ENCODE results near the gene STT3A.

STT3A gene

GRCh38 chr11:125667151-125667550 is 74.5 kb downstream of the STT3A start:
- H4K20me1 ChIP-seq (ENCODE audit: insufficient read depth, low read length), result no peaks in the 10 kb centered on the region

GRCh38 chr11:125670172-125670571 is 77.5 kb downstream of the STT3A start:
- peaks cover 18% of the 10 kb centered on the region for H3K79me2 ChIP-seq (ENCODE audit: low read length)
- no peaks in the 10 kb centered on the region for H3K9me2 ChIP-seq (replicated peaks; ENCODE audit: insufficient read depth, low read length)
- H3K36me3 ChIP-seq (replicated peaks; ENCODE audit: insufficient read depth, low read length), result no peaks in the 10 kb centered on the region
- TF ChIP-seq EZH2phosphoT487 (IDR thresholded peaks at IDR 0.05; ENCODE audit: low read length) (no peak), CTCF (IDR thresholded peaks at IDR 0.05; ENCODE audit: low read length) (no peak), EZH2 (optimal IDR thresholded peaks at IDR 0.05; ENCODE audit: low read depth, low read length) (no peak)
- no peak overlapping the region for H3K27ac ChIP-seq (ENCODE audit: low read length)
- H3K9me3 ChIP-seq (replicated peaks; ENCODE audit: insufficient read depth, low read length), result no peaks in the 10 kb centered on the region
- no peak overlapping the region for H3K4me3 ChIP-seq (ENCODE audit: low read length)
- DNase-seq, result no peak
- no peaks in the 10 kb centered on the region for H3K4me1 ChIP-seq (ENCODE audit: low read length)
- no peak overlapping the region for H2AFZ ChIP-seq (ENCODE audit: low read length)
- H4K20me1 ChIP-seq (ENCODE audit: insufficient read depth, low read length), result no peaks in the 10 kb centered on the region
- H3K27me3 ChIP-seq (replicated peaks; ENCODE audit: insufficient read depth, low read length), result no peaks in the 10 kb centered on the region
- no peak overlapping the region for H3K9ac ChIP-seq (ENCODE audit: low read length)
- H3K4me2 ChIP-seq (ENCODE audit: low read depth, low read length), result no peak overlapping the region
- no peaks in the 10 kb centered on the region for H3F3A ChIP-seq (ENCODE audit: insufficient read depth, low read length)

More at GRCh38 chr11:125667151-125667550, 74.5 kb downstream of the STT3A start:
- no peak overlapping the region for H3K4me3 ChIP-seq (ENCODE audit: low read length)
- no peak for DNase-seq
- H3K36me3 ChIP-seq (replicated peaks; ENCODE audit: insufficient read depth, low read length), result no peaks in the 10 kb centered on the region; the same call in 1 of the 2 replicates
- no peak overlapping the region for H3K4me2 ChIP-seq (ENCODE audit: low read depth, low read length)
- no peak overlapping the region for H3K27ac ChIP-seq (ENCODE audit: low read length)
- no peaks in the 10 kb centered on the region for H3K4me1 ChIP-seq (ENCODE audit: low read length)
- no peak overlapping the region for H3K9ac ChIP-seq (ENCODE audit: low read length)
- peaks cover 21% of the 10 kb centered on the region for H3K79me2 ChIP-seq (ENCODE audit: low read length)
- no peaks in the 10 kb centered on the region for H3K27me3 ChIP-seq (replicated peaks; ENCODE audit: insufficient read depth, low read length)
- no peaks in the 10 kb centered on the region for H3F3A ChIP-seq (ENCODE audit: insufficient read depth, low read length)
- H2AFZ ChIP-seq (ENCODE audit: low read length), result no peak overlapping the region
- no peaks in the 10 kb centered on the region for H3K9me2 ChIP-seq (replicated peaks; ENCODE audit: insufficient read depth, low read length)
- H3K9me3 ChIP-seq (replicated peaks; ENCODE audit: insufficient read depth, low read length), result no peaks in the 10 kb centered on the region
- TF ChIP-seq EZH2phosphoT487 (IDR thresholded peaks at IDR 0.05; ENCODE audit: low read length) (no peak), EZH2 (optimal IDR thresholded peaks at IDR 0.05; ENCODE audit: low read depth, low read length) (no peak), CTCF (IDR thresholded peaks at IDR 0.05; ENCODE audit: low read length) (no peak)

- H4K20me1 ChIP-seq (ENCODE audit: insufficient read depth, low read length), result no peaks in the 10 kb centered on the region
- H3K27me3 ChIP-seq (replicated peaks; ENCODE audit: insufficient read depth, low read length), result no peaks in the 10 kb centered on the region
- no peak overlapping the region for H2AFZ ChIP-seq (ENCODE audit: low read length)
- no peak for DNase-seq
- H3K9ac ChIP-seq (ENCODE audit: low read length), result no peak overlapping the region
- H3K36me3 ChIP-seq (replicated peaks; ENCODE audit: insufficient read depth, low read length), result no peaks in the 10 kb centered on the region
- H3K79me2 ChIP-seq (ENCODE audit: low read length), result peaks cover 8% of the 10 kb centered on the region
- H3K9me3 ChIP-seq (replicated peaks; ENCODE audit: insufficient read depth, low read length), result no peaks in the 10 kb centered on the region
- H3K4me2 ChIP-seq (ENCODE audit: low read depth, low read length), result no peak overlapping the region
- TF ChIP-seq CTCF (IDR thresholded peaks at IDR 0.05; ENCODE audit: low read length) (no peak), EZH2phosphoT487 (IDR thresholded peaks at IDR 0.05; ENCODE audit: low read length) (no peak), EZH2 (optimal IDR thresholded peaks at IDR 0.05; ENCODE audit: low read depth, low read length) (no peak)
- H3K4me3 ChIP-seq (ENCODE audit: low read length), result no peak overlapping the region
- H3K9me2 ChIP-seq (replicated peaks; ENCODE audit: insufficient read depth, low read length), result no peaks in the 10 kb centered on the region
- no peaks in the 10 kb centered on the region for H3F3A ChIP-seq (ENCODE audit: insufficient read depth, low read length)
- no peak overlapping the region for H3K27ac ChIP-seq (ENCODE audit: low read length)
- no peaks in the 10 kb centered on the region for H3K4me1 ChIP-seq (ENCODE audit: low read length)
Measured at GRCh38 chr11:125671561-125671960, 78.9 kb downstream of the STT3A start.
